Right lobe of liver (tissue), 6 donors: ENCODE data around the gene CHMP6. TPM values are rescaled to one million over a fixed set of nuclear protein-coding genes. Genes with fewer than 3 reads are reported as not detected.

Experiments
- ATAC-seq, 4 donors: fragments of 200-7000 bp; cut with Tn5 transposase; one replicate each; pipeline ENCODE4 v1.9.1; 2020; ENCODE audit warnings: mild to moderate bottlenecking in 4 of 4, moderate library complexity in 4 of 4
- DNase-seq, 3 donors: peaks; one replicate each; pipeline ENCODE4 v3.0.0-alpha.2; 2020
- H3K27ac ChIP-seq, 3 donors: fragments of 200-600 bp; one replicate each; pipeline ENCODE4 v1.8.0; 2022
- H3K27me3 ChIP-seq, 2 donors: fragments of 200-600 bp; one replicate each; pipeline ENCODE4 v1.8.0; 2022
- H3K36me3 ChIP-seq, 4 donors: fragments of 200-600 bp; sonication (generic) in 1 of 4; one replicate each; pipeline versions ENCODE4 v1.5.1 to v1.8.0; 2017 to 2022; ENCODE audit warnings: control low read depth in 1 of 4
- H3K4me1 ChIP-seq, 4 donors: fragments of 200-600 bp; sonication (generic) in 1 of 4; one replicate each; pipeline versions ENCODE4 v1.5.1 to v1.8.0; 2017 to 2022; ENCODE audit warnings: control low read depth in 1 of 4
- H3K4me3 ChIP-seq, 3 donors: fragments of 200-600 bp; one replicate each; pipeline ENCODE4 v1.8.0; 2022
- H3K9me3 ChIP-seq, 4 donors: fragments of 200-600 bp; sonication (generic) in 1 of 4; one replicate each; pipeline versions ENCODE4 v1.5.1 to v1.8.0; 2017 to 2022; ENCODE audit warnings: control low read depth in 1 of 4
- CTCF ChIP-seq, 4 donors: fragments of 200-600 bp in 3 of 4; fragments of 450-650 bp in 1 of 4; IDR thresholded peaks; one replicate each; pipeline versions ENCODE4 v1.5.1 to v1.8.0; 2016 to 2022; ENCODE audit warnings: antibody characterized with exemption in 4 of 4, mild to moderate bottlenecking in 2 of 4
- POLR2A ChIP-seq: fragments of 450-650 bp; IDR thresholded peaks from one replicate; pipeline ENCODE4 v1.6.1; 2017; ENCODE audit warnings: antibody characterized with exemption, mild to moderate bottlenecking
- WGBS: methylation state at CpG from one replicate; pipeline ENCODE4 v1.1.6; 2018; ENCODE audit warnings: low coverage, low lambda C conversion rate; ENCODE audit not compliant: insufficient coverage; ENCODE audit errors: missing lambda C conversion rate; 5-methylcytosine and 5-hydroxymethylcytosine counted together
- intact Hi-C, 2 donors: fragments of 100-400 bp; cut with DNase I; formaldehyde crosslinking; loops; one replicate each; pipeline versions ENCODE4 v1.11.2 to v1.14.1; 2022
- total RNA-seq, 6 experiments: library from RNA; depleted of rRNA in 2 of 6; stranded (reverse); fragments of >200 nt in 2 of 6; fragmentation: NEBNext Ultra II Directional in 3 of 6; extraction: Animal tissue kit (Norgen Biotek cat#: 25700) in 3 of 6; gene quantifications; one replicate each; pipeline versions ENCODE4 v1.1.0 to v1.2.4, GENCODE V29; 2016 to 2023
- donor health status: DM: no; HTN: yes; CAD: no.
- donor health status: DM: no; HTN: no; CAD: no.
- donor health status: DM: no; HTN: no; CAD: no.
- donor health status: DM: no; HTN: yes; CAD: no.
- donor health status: DM: no; HTN: yes; CAD: no.

The CHMP6 gene
- total RNA-seq, 6 experiments from 2014 or later = 13.4 to 27.8 (median 15.6) TPM

- no peak overlapping the region for H3K27ac ChIP-seq
- peaks cover 0 to 8% (median under 1%) of the 10 kb centered on the region in 4 donors for H3K36me3 ChIP-seq
- no peaks in the 10 kb centered on the region for H3K4me1 ChIP-seq
- TF ChIP-seq CTCF (IDR thresholded peaks at IDR 0.05) (no peak), POLR2A (no peak)
- H3K27me3 ChIP-seq = no peaks in the 10 kb centered on the region
- ATAC-seq = no peak
- 97% methylated on average over 6 of the region's 17 CpGs for WGBS
- no peaks in the 10 kb centered on the region for H3K9me3 ChIP-seq
- intact Hi-C loops = no loop called here
- peak in 2 of 3 donors; percentile 7 to 42 for DNase-seq
- no peak overlapping the region for H3K4me3 ChIP-seq
These were observed 45.9 kb upstream of the CHMP6 start for GRCh38 chr17:80945736-80946135.

- whole genome bisulfite sequencing = 97% methylated on average over 7 of the region's 8 CpGs
- ATAC-seq = no peak
- intact Hi-C loops = no loop called here
- H3K9me3 ChIP-seq = no peaks in the 10 kb centered on the region
- no peak overlapping the region for H3K27ac ChIP-seq
- no peaks in the 10 kb centered on the region for H3K4me1 ChIP-seq
- H3K36me3 ChIP-seq = peaks cover 0 to 8% (median under 1%) of the 10 kb centered on the region in 4 donors
- TF ChIP-seq CTCF (IDR thresholded peaks at IDR 0.05) = no peak
- TF ChIP-seq POLR2A = no peak
- H3K4me3 ChIP-seq = no peak overlapping the region
- peak in 1 of 3 donors; percentile 28 for DNase-seq
- no peaks in the 10 kb centered on the region for H3K27me3 ChIP-seq
These were observed 45.2 kb upstream of the CHMP6 start for GRCh38 chr17:80946449-80946848.

- peaks cover 0 to 8% (median under 1%) of the 10 kb centered on the region in 4 donors for H3K36me3 ChIP-seq
- ATAC-seq (no peak), DNase-seq (peak in 2 of 3 donors; percentile 7 to 35)
- H3K4me1 ChIP-seq = no peaks in the 10 kb centered on the region
- intact Hi-C loops = no loop called here
- 84% methylated on average over 9 of the region's 21 CpGs for WGBS
- H3K27me3 ChIP-seq = no peaks in the 10 kb centered on the region
- no peak for TF ChIP-seq POLR2A
- no peak for TF ChIP-seq CTCF (IDR thresholded peaks at IDR 0.05)
- no peak overlapping the region for H3K27ac ChIP-seq
- H3K4me3 ChIP-seq = no peak overlapping the region
- no peaks in the 10 kb centered on the region for H3K9me3 ChIP-seq
These were observed 44.3 kb upstream of the CHMP6 start for GRCh38 chr17:80947200-80947940.

GRCh38 chr17:80948019-80948975 lies 43.3 kb upstream of the CHMP6 start:
- Histone ChIP-seq H3K9me3 (no peaks in the 10 kb centered on the region), H3K36me3 (peaks cover 0 to 8% (median under 1%) of the 10 kb centered on the region in 4 donors), H3K4me3 (no peak overlapping the region), H3K4me1 (no peaks in the 10 kb centered on the region), H3K27me3 (no peaks in the 10 kb centered on the region), H3K27ac (no peak overlapping the region)
- no peak for TF ChIP-seq CTCF (IDR thresholded peaks at IDR 0.05)
- no peak for TF ChIP-seq POLR2A
- intact Hi-C loops = no loop called here
- WGBS = 71% methylated on average over 10 of the region's 48 CpGs
- DNase-seq = peak in 2 of 3 donors; percentile 14 to 42
- no peak for ATAC-seq
